Spleen (tissue), 7 donors: ENCODE results near the gene WDR18.
A peak's percentile ranks its signal among the peaks of the same experiment; 100 is the strongest.

Experiments used
- CTCF ChIP-seq, 11 experiments: fragments of 200-600 bp in 7 of 11; fragments of 450-650 bp in 4 of 11; sonication (generic) in 4 of 11; IDR thresholded peaks in 8 of 11; conservative IDR thresholded peaks in 3 of 11; 1 replicate in 7 of 11; 2 replicates in 4 of 11; pipeline versions ENCODE4 v1.4.0 to v1.8.0; 2016 to 2021; ENCODE audit warnings: antibody characterized with exemption in 11 of 11, inconsistent platforms in 4 of 11, mild to moderate bottlenecking in 1 of 11
- POLR2AphosphoS5 ChIP-seq, 3 donors: sonication (generic); formaldehyde crosslinking; IDR thresholded peaks; one replicate each; pipeline ENCODE4 v1.5.1; 2017; ENCODE audit warnings: antibody characterized with exemption in 3 of 3
- donor health status: DM: no; HTN: no; CAD: no; lungs with moderate emphysema.
- donor health status: DM: no; HTN: no; CAD: no.
- donor health status: DM: no; HTN: no; CAD: no.

GRCh38 chr19:950352-951066 is 33.6 kb upstream of the WDR18 start:
- TF ChIP-seq POLR2AphosphoS5 (IDR thresholded peaks at IDR 0.05) (peak in 1 of 3 donors; percentile 12), CTCF (IDR thresholded peaks at IDR 0.05 in 8 of 11, conservative IDR thresholded peaks at IDR 0.05 in 3 of 11) (no peak)
